ENCODE measurements around the gene CA5A. TPM values are rescaled to one million over a fixed set of nuclear protein-coding genes. Genes with fewer than 3 reads are reported as not detected.

CA5A gene
- total and polyA plus RNA-seq, 2 of the 13 experiments (the other 11 are each of a cell fraction or from before 2014, with no cell fraction given) = 66.8 to 106 TPM

DNA sequence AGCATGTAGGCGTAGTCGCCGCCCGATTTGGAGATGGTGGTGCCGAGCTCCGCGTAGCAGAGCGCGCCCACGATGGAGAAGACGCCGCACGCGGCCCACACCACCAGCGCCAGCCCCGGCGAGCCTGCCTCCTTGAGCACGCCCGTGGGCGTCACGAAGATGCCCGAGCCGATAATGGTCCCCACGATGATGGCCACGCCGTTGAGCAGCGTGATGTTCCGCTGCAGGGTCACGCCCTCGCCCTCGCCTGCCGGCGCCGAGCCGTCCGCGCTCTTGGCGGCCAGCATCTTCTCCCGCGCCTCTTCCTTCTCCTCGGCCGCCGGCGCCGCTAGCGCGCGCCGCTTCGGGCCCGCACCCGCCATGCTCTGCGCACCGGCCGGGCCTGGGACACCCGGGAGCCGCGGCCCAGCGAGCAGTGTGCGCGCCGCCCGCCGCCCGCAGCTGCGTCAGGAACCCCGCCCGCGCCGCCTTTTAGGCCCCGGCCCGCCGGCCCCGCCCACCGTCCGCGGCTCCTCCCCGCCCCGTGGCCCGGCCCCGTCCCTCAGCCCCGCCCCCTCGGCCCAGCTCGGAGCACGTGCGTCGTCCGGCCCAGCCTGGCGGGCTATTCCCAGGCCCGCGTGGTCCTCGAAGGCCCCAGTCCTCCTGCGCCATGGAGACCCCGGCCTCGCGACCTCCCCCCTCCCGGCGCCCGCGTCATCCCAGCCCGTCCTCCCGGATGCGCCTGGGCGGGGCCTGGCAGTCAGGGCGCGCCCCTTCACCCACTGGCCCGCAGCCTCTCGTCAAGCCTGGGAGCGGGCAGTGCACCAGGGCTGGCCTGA, 67.1 kb downstream of the CA5A start, which contains the start of gene SLC7A5 (continued):
- TF ChIP-seq GFI1 (CRISPR knock-in tag; IDR thresholded peaks at IDR 0.05; ENCODE audit: borderline replicate concordance) = peak; percentile 35; the same call in 1 of the 2 replicates
- TF ChIP-seq, protein P1, sequence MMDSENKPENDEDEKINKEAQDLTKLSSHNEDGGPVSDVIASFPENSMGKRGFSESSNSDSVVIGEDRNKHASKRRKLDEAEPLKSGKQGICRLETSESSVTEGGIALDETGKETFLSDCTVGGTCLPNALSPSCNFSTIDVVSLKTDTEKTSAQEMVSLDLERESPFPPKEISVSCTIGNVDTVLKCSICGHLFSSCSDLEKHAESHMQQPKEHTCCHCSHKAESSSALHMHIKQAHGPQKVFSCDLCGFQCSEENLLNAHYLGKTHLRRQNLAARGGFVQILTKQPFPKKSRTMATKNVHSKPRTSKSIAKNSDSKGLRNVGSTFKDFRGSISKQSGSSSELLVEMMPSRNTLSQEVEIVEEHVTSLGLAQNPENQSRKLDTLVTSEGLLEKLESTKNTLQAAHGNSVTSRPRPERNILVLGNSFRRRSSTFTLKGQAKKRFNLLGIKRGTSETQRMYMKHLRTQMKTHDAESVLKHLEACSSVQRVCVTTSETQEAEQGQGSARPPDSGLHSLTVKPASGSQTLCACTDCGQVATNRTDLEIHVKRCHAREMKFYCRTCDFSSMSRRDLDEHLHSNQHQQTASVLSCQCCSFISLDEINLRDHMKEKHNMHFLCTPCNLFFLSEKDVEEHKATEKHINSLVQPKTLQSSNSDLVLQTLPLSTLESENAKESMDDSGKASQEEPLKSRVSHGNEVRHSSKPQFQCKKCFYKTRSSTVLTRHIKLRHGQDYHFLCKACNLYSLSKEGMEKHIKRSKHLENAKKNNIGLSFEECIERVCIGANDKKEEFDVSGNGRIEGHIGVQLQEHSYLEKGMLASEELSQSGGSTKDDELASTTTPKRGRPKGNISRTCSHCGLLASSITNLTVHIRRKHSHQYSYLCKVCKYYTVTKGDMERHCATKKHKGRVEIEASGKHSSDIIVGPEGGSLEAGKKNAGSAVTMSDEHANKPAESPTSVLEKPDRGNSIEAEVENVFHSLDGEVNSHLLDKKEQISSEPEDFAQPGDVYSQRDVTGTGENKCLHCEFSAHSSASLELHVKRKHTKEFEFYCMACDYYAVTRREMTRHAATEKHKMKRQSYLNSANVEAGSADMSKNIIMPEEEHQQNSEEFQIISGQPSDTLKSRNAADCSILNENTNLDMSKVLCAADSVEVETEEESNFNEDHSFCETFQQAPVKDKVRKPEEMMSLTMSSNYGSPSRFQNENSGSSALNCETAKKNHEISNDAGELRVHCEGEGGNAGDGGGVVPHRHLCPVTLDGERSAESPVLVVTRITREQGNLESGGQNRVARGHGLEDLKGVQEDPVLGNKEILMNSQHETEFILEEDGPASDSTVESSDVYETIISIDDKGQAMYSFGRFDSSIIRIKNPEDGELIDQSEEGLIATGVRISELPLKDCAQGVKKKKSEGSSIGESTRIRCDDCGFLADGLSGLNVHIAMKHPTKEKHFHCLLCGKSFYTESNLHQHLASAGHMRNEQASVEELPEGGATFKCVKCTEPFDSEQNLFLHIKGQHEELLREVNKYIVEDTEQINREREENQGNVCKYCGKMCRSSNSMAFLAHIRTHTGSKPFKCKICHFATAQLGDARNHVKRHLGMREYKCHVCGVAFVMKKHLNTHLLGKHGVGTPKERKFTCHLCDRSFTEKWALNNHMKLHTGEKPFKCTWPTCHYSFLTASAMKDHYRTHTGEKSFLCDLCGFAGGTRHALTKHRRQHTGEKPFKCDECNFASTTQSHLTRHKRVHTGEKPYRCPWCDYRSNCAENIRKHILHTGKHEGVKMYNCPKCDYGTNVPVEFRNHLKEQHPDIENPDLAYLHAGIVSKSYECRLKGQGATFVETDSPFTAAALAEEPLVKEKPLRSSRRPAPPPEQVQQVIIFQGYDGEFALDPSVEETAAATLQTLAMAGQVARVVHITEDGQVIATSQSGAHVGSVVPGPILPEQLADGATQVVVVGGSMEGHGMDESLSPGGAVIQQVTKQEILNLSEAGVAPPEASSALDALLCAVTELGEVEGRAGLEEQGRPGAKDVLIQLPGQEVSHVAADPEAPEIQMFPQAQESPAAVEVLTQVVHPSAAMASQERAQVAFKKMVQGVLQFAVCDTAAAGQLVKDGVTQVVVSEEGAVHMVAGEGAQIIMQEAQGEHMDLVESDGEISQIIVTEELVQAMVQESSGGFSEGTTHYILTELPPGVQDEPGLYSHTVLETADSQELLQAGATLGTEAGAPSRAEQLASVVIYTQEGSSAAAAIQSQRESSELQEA (CRISPR knock-in tag; IDR thresholded peaks at IDR 0.05; ENCODE audit: not compliant biosample characterization) = peak; percentile 71
- peak; percentile 88 for TF ChIP-seq HIVEP1 (CRISPR knock-in tag; IDR thresholded peaks at IDR 0.05)
- peak; percentile 81; the same call in 1 of the 2 replicates for TF ChIP-seq ZNF441 (CRISPR knock-in tag; IDR thresholded peaks at IDR 0.05; ENCODE audit: borderline replicate concordance)
- TF ChIP-seq RXRA (CRISPR knock-in tag; IDR thresholded peaks at IDR 0.05) = peak; percentile 49; the same call in 1 of the 2 replicates
- TF ChIP-seq, protein P2, sequence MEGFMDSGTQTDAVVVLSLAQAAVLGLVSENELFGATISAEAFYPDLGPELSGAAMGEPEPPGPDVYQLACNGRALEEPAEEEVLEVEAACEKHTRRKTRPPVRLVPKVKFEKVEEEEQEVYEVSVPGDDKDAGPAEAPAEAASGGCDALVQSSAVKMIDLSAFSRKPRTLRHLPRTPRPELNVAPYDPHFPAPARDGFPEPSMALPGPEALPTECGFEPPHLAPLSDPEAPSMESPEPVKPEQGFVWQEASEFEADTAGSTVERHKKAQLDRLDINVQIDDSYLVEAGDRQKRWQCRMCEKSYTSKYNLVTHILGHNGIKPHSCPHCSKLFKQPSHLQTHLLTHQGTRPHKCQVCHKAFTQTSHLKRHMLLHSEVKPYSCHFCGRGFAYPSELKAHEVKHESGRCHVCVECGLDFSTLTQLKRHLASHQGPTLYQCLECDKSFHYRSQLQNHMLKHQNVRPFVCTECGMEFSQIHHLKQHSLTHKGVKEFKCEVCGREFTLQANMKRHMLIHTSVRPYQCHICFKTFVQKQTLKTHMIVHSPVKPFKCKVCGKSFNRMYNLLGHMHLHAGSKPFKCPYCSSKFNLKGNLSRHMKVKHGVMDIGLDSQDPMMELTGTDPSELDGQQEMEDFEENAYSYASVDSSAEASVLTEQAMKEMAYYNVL (CRISPR knock-in tag; IDR thresholded peaks at IDR 0.05; ENCODE audit: borderline replicate concordance) = peak; percentile 71; the same call in 1 of the 2 replicates
- peak; percentile 73 for TF ChIP-seq IKZF5 (CRISPR knock-in tag; IDR thresholded peaks at IDR 0.05)
- 0 out of 2 replicates have a peak, but pooled peaks have one; percentile 27 for TF ChIP-seq PRMT3 (CRISPR knock-in tag; IDR thresholded peaks at IDR 0.05; ENCODE audit: borderline replicate concordance, low read depth)
